Activated CD4-positive, alpha-beta T cell treated with anti-CD3 and anti-CD28 coated beads for 24 hours (primary cell): ENCODE measurements around the gene COL18A1.
A peak's percentile ranks its signal among the peaks of the same experiment; 100 is the strongest.
"Not testable (repeated sequence)": the region's sequence is repeated elsewhere in the genome, so short reads cannot be mapped to it uniquely, and the experiment has no call there.

Experiments used
- DNase-seq, 2 donors: peaks; one replicate each; pipeline ENCODE4 v3.0.0-alpha.2; 2020; ENCODE audit warnings: low read depth in 2 of 2

Gene COL18A1

DNA sequence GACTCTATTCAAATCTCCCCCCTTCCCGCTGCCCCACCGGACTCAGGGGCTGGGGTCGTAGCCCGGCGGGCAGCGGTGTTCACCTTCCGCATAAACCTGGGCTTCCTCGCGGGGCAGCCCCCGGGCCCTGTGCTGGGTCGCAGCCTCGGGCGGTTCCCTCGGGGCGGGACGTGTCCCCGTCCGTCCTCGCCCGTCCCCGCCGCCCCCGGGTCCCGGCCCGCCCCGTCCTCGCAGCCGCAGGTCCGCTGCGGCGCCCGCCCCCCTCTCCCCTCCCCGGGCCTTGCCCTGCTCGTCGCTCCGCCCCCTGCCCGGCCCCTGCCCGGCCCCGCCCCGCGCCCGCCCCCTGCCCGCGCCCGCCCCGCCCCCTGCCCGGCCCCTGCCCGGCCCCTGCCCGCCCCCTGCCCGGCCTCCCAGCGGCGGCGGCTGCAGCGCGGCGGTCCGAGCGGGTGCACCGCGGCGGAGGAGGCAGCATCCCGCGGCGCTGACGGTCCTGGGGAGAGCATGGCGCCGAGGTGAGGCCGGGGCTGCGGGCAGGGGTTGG is at the start of gene COL18A1:
Gene COL18A1, plus strand, starts transcription at position 436 of the 541 bp plus-strand sequence. Its CDS starts 66 bp downstream, at position 502.
- DNase-seq = peak; percentile 12 to 43

DNA sequence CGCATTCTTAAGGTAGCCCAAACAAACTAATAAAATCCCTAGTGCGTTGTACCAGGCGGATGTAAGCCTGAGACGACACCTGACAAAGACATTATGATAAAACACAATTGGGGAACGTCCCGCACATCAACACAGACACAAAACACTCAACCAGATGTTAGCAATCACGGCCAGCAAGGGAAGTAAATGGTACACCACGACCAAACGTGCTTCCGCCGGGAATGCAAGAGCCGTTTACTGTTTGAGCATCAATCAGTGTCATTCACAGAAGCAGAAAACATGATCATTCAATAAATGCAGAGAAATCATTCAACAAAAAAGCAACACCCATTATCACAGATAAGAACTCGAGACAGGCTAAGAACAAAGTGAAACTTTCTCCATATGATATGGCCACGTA is 49.4 kb upstream of the COL18A1 start:
- no peak for DNase-seq

DNA sequence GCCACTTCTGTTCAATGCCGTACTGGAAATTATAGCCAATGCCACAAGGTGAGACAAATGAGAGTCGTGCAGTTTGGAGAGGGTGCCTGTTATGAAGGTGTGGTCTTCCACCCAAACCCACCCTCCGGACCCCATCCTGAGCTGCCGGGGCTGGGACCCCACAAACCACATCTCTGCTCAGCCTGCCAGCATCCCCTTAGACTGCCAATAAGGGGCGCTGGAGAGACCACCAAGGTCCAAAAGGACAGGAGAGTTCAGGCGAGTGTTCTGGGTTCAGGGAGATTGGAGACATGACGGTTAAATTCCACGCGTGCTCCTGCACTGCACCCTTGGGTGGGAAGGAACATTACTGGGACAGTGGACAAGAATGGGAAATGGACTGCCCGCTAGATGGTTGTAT is 48.7 kb upstream of the COL18A1 start:
- no peak for DNase-seq

DNA sequence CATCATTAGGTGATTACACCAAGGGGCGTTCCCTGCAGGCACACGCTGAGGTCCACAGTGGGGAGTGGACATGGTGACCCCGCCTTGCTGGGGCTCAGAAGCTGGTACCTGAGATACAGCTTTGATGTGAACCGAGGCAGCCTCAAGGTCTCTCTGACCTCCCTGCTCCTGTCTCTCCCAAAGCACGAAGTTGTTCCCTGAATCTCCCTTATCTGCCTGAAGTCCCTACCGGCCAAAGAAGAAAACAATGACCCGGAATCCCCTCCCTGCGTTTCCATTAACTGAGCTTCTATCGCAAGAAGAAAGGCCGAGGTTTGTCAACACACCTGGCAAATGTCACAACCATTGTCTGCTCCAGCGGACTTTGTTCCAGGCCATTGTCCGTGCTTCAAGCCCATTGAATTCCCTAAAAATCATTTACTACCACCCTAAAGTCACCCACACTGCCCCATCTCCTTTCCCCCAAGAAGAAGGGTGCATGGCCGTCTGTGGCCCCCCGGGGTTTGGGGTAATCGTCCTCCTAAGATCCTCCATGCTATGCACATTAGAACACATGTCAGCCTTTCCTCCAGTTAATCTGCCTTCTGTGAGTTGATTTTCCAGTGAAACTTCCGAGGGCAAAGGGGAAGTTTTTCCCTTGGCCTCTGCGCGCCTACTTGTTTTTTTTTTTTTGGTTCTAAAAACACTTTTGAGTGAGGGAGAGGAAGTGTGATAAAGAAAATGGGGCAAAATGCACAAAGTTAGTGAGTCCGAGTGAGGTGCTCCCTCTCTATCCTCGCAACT is 48.1 kb upstream of the COL18A1 start:
- no peak for DNase-seq

DNA sequence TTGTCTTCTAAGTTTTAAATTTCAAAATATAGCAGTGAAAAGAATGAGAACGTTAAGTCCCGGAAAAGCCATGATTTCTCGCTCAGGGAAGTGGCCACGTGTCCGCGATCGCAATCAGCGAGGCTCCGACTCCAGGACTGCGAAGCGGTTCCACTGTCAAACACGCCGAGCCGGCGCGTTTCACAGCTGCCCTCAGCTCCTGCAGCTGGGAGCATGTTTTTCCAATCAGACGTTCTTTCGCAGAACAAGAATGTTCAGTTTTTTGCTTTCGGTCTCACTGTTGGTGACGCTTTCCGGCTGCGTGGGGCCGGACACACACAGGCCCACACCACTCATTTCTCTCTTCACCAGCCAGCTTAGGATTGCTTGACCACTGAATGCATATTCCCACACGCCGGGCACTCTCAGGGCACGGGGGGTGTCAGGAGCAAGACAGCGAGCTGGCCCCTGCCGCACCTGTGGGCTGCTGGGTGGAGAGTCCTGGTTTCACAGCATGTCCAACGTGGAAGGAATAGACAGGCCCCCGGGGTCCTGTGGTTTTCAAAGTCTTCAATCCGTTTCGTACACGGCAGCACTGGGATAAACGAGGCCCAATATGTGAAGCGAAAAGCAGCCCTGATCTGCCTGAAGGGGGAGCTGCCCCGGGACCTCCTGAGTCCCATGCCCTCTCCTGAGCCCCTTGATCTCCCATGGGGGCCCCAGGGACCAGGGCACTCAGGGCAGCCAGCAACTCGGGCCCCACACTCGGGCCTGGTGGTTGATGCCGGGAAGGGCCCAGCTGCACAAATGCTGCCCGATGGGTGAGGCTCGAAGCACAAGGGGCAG is 47.3 kb upstream of the COL18A1 start:
- DNase-seq = no peak

DNA sequence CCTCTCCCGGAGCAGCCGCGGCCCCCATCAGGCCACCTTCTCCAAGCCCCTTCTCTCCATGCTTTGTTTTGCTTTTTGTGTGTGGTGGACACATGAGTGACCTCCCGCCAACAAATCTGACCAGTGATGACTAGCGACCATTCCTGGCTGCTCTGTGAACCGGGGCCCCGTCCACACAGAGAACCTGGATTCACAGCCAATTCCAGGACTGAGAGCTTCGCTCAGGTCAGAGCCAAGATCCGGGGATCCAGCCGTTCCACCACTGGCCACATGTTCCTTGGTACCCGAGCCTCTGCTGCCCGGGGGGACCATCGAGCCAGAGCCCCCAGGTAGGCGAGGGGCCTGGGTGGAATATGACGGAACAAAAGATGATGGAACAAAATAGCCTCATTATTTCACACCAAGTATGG is 46.7 kb upstream of the COL18A1 start:
- no peak for DNase-seq

DNA sequence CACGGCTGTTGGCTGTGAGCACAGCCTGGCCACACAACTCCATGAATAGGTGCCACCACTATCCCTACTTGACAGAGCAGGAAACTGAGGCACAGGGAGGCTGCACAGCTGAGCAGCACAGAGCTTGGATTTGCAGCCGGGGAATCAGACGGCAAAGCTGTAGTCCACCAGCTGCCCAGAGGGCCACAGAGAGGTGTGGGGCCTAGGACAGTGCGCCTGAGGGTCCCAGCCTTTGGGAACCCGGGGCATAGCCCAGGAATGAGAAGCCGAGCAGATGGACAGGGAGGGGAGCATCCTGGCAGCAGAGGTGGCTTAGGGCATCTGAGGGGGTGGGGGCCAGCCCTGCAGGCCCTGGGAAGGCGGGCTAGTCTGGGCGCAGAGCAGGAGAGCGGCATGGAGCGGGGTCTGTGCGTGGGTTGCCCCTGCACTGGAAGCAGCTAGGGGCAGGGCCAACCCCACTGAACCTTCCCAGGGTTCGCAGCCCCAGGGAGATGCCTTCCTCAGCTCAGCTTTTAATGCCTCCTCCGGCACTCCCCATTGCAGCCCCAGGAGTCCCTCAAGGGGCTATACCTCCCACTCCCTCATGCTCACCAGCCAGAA is 46.2 kb upstream of the COL18A1 start:
- no peak for DNase-seq

DNA sequence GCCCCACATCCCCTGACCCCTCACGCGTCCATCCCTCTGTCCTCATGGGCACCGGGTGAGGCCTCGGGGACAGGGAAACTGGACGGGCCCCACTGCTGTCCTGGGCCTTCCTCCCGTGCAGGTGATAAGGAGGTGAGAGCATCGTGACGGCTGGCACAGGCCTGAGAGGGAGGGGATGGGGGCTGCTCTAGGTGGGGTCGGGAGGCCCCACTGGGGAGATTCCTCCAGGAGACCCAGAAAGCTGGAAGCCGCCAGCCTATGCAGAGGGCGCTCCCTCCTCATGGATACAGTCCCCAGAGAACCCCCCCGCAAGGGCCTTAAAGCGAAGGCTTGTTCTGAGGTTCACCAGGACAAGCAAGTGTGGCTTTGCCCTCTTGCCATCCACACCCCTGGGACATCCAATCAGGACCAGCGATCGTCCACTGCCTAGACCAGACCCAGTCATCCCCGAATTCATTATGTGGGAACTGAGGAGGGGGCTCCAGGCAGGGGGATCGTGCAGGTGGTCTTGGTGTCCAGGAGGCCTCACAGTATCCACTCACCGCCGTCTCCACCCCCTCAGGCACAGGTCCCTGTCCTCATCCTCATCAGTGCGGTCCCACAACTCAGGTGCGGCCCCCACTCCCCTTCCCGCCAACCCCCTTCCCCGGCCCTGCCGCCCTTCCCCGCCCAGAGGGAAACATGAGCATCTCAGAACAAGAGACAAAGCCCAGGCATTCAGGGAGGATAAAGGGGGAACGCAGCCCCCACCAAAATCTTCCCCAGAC is 45.3 kb upstream of the COL18A1 start:
- no peak for DNase-seq

DNA sequence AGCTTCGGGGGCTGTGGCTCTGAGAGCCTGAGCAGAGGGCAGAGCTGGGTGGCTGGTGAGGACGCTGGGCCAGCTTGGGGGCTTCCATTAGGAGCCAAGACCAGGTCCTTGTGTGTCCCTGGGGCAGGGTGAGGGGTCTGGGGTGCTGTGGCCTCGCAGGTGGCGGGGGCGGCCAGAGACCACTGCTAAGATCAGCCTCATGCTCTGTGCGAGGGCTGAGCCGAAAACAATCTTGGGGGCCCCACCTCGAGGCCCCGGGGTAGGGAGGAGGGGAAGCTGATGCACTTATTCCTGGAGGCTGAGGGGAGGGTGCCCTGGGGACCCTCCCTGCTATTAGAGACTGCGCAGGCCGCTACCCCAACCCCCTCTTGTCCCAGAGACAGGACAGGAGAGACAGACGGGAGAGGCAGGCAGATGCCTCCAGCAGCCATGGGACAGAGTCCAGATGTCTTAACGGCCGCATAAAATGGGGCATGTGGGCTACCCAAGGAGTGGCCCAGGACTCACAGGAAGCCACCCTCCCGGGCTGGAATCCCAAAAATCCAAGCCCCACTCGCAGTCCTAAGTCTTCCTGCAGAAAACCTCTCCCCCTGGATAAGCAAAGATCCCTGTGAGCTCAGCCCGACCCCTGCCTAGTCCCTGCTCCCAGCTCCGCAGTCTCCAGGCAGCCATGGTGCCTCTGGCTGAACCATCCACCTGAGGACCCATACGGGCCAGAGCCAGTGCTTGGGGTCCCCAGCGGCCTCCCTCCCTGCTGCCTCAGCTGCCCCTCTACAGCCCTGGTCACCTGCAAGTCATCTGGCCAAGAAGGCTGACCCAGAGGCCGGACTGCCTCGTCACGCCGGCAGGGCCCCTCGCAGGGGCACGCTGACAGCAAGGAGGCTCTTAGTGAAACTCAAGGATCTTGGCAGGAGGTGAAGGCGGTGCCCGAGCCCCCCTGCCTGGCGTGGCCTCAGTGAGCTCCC is 43.6 kb upstream of the COL18A1 start:
- DNase-seq = no peak

DNA sequence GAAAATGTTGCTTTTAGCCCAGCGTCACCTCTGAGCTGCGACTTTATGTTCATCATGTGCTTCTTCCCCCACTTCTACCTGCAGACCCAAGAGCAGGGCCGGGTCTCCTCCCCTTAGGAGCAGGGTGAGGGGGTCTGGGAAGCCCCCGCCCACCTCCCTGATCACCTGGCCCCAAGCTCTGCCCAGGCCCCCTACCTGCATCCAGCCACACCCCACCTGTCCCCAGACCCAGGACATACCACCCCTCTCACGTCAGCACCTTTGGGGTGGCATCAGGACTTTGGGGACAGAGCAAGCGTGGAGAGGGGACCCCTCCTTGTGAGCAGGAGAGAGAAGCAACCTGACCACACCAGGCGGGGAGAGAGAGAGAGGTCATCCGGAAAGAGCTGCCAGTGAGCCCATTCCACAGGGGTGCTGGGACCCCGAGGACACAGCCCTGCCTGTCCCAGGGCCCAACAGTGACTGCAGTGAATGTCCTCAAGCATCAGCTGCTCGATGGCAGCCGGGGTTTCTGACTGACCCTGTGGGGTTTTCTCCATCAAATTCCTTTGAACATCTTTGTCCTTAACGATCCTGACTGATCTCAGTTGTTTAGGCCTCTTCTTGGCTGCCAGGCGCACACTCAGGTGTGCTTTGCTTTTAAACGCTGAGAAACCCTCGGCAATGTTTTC is 42.8 kb upstream of the COL18A1 start:
- no peak for DNase-seq

DNA sequence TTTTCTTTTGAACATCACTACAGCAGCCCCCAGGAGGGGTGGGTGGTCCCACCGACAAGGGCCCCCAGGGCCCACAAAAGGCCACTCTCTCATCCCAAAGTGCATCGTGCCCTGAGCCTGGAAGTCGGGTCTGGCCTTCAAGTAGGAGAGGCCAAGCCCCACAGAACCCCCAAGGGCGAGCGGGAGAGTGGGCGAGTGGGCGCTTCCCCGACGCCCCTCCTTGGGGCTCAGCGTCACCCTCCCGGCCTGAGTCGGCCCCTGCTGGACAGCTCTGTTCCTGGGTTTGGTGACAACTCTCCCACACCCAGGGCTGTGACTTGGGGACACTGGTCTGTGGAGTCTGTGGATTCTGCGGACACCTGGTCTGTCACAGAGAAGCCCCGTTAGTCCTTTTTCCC is 42.2 kb upstream of the COL18A1 start:
- DNase-seq = no peak

DNA sequence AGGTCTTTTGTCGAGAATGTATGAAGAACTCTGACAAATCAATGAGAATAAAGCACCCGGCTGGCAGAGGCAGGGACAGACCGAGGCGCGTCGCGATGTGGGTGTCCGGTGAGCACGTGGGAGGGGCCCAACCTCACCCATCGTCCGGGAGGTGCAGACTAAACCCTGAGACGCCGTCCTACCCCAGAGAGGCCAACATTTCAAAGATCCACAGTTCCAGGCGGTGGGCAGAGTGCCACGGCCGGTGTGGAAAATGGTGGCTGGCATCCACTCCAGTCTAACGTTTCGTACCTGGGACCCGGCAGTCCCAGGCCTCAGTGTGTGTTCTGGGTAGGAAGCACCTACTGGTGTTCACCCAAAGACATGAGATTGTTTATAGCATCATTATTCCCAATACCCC is 41.7 kb upstream of the COL18A1 start:
- not testable (repeated sequence) for DNase-seq

DNA sequence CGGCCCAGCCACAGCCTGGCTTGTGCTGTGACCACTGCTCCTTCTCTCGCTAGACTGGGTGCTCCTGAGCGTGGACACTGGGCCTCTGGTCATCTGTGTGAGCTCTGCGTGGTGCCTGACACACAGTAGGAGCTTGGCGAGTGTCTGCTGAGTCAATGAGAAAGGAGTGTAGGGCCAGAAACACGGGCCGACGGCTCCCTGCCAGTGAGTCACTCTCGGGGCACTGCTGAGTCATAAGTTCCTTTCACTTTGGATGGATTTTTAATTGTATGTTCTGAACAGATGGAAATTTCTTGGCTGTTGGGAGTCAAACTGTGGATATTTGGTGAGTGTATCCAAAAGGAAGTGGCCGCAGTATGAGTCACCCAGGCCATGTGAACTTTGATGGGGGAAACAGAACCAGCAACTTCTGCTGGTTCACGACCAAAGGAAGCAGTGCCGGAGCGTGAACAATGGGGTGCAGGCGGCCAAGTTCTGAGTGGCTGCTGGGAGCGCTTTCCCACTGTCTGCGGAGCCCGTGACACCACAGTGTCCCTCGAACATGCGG is 41.0 kb upstream of the COL18A1 start:
- peak; percentile 19 to 23 for DNase-seq

DNA sequence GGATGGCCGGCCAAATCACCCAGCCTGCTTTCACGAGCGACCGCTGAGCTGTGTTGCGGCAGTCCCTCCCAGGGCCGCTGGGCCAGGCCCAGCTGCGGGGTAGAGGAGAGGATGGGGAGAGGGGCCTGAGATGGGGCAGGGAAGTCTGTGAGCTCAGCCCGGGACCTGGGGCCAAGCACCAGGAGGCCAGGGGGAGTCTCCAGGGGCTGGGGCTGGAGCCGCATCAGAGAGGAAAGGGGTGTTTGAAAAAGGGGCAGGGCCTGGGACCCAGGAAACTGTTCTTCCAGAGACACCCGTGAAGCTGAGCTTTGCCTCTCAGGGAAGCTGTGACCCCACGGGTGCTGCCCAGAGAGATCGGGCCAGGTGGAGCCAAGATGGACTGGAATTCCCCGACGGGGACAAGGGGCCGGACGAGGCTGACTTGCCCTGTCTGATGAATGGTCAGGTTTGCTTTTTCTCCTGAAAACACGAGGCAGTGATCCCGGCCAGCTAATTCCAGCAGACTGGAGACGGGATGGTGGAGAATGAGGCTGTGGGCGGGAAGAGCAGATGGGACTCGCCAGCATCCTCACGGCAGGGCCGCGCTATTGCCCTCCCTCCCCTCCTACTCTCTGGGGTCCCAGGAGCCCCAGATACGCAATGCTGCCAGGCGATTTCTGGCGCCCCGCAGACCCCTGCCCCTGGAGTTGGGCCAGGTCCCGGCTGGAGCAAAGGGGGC is 40.3 kb upstream of the COL18A1 start:
- no peak for DNase-seq

DNA sequence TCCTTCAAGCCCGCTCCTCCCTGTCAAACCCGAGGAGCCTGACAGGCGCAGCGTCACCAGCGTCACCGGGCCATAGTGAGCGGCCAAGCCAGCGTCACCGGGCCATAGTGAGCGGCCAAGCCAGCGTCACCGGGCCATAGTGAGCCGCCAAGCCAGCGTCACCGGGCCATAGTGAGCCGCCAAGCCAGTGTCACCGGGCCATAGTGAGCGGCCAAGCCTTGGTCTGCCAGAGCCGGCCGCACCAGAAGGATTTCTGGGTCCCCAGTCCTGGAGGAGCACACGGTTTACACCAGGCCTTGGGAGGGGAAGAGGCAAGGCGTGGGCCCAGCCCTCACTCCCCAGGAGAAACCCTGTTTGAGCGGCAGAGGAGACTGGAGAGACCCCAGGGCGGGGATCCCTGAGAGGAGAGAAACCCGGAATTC is 39.8 kb upstream of the COL18A1 start:
- no peak for DNase-seq

DNA sequence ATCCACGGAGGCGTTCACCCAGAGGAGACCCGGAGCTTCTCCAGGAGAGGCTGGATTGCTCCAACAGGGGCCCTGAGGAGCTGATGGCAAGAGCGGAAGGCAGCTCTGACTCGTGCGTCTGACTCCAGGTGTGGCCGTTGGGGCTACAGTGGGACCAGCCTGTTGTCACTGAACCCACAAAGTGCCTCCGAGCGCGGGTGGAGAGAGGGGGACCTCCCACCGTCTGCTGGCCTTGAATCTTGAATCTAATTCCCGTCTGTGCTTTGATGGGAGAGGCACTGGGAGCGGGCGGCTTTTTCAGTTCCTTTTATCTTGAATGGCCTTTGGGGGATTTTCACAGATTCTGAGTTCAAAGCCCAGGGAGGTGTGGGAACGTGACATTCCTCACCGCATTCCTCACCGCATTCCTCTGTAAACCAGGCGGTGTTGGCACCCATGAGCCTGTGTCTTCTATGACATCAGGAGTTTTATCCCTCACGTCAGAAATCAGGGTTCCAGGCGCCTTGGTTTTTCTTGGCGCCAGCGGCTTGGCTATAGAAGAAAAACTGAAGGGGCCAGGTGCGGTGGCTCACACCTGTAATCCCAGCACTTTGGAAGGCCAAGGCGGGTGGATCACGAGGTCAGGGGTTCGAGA is 39.2 kb upstream of the COL18A1 start:
- no peak for DNase-seq

DNA sequence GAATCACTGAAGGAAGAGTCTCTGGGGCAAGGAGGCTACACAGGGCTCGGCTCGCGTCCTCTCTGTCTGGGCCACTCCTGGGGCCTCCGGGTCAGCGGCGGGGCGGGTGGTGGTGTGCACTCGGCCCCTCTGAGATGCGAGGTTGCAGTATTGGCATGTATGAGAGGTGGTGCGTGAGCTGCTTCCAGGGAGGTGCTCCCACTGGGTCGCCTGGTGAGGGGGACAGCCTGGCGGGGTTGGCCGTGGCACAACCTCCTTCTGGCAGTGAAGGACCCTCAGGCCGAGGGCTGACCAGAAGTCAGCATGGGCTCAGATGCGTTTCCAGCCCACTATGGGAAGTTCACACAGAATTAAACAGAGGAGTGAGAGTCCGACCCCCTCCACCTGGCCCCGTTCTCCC is 38.5 kb upstream of the COL18A1 start:
- DNase-seq = no peak

DNA sequence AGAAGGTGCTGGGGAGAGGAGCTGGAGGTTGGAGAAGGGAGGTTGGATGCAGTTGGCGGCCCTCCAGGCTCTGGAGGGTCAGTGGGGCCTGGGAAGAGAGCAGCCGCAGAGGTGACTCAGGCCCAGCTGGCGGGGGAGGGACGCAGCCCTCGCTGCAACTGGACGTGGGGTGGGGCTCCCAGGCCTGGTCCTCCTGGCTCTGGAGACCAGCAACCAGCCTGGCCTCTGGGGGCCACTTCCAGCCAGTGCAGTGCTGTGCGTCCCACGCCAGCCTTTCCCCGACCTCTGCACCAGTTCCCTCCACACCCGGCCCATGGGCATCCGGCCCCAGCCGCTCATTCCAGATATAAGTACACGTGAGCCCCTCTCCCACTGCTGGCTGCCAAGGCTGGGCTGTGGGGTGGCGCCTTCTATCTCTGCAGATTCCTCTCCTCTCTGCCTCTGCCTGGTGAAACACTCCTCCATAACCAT is 38.0 kb upstream of the COL18A1 start:
- DNase-seq = no peak
